Endometrium (tissue), 2 donors: ENCODE measurements around the gene ERN2.
"Not testable (repeated sequence)": the region's sequence is repeated elsewhere in the genome, so short reads cannot be mapped to it uniquely, and the experiment has no call there.

ENCODE experiments used
- FAIRE-seq: peaks from 2 replicates; lab custom pipeline; 2012; peaks lifted over from hg19 to GRCh38; lab: Jason Lieb, UNC
- donor health status: control.
- donor health status: control.

The ERN2 gene

DNA sequence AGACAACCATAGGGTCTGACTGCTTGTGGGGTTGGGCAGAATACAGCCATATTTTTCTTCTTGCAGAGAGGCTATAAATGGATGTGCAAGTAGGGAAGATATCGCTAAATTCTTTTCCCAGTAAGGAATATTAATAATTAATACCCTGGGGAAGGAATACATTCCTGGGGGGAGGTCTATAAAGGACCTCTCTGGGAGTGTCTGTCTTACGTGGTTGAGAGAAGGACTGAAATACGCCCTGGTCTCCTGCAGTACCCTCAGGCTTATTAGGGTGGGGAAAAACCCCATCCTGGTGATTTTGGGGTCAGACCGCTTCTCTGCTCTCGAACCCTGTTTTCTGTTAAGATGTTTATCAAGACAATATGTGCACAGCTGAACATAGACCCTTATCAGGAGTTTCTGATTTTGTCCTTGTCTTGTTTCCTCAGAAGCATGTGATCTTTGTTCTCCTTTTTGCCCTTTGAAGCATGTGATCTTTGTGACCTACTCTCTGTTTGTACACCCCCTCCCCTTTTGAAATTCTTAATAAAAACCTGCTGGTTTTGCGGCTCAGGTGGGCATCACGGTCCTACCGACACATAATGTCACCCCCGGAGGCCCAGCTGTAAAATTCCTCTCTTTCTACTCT, 9.7 kb upstream of the ERN2 start:
- not testable (repeated sequence) for FAIRE-seq

DNA sequence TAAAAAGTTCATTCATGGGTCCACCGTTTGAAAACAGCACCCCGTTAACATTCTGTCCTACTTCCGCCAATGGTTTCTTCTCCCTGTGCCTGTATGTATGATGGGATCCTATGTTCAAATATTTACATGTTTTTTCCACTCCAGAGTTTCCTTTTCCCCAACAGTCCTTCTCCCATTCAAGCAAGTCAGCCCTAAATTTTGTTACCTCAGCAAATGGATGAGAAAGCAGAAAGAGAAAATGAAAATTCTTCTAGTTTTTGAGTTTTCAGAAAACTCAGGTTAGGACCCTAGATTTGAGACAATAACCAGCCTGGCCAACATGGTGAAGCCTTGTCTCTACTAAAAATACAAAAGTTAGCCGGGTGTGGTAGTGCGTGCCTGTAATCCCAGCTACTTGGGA, 3.5 kb upstream of the ERN2 start:
- no peak for FAIRE-seq

DNA sequence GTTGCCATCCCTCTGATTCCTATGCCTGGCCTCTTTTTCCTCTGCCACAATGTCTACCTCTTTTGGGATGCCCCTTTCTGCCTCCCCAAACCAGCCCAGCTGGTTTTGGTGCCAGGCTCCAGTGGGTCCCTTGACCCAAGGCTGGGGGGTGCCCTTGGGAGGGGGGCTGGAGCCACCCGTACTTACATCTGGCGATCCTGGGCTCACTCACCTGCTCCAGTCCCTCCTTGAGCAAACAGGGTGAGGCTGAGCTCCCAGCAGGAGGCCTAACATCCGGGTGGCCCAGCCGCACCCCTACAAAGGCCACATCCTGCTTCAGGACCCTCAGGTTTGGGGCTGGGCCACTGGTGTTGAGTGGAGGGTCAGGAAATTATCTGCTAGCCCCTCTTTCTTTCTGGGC, 1.2 kb downstream of the ERN2 start:
- FAIRE-seq: no peak

DNA sequence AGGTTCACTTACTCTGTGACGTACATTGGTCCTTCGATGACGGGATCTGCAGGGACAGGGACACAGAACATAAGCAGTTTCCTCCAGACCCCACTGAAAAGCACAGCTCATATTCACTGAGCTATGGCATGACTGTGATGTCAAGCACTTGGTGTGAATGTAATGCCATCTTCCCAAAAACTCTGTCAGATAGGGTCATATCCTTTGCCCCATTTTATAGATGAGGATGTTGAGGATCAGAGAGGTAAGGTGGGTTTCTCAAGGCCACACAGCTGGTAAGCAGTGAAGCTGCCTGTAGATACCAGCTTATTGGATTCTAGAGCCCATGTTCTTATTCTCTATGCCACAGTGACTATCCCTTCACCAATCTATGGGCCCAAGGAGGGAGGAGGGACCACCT, 2.5 kb downstream of the ERN2 start:
- no peak for FAIRE-seq

DNA sequence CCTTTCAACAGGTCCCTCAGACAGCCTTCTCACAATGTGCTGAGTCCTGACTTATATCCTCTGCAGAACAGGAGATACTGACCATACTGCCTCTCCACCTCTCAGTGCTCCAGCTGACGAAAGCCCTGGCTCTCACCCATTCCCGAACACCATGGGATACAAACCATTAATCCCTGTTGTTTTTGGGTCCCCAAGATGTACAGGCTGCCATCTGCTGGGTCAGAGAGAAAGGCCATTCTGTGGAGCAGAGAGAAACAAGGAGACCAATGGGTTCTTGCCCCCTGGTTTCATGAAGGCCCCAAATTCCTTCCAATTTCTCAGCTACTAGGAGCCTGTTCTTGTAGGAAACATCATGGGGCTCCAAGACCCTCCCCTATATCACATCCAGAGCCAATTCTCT, 3.0 kb downstream of the ERN2 start:
- no peak for FAIRE-seq

DNA sequence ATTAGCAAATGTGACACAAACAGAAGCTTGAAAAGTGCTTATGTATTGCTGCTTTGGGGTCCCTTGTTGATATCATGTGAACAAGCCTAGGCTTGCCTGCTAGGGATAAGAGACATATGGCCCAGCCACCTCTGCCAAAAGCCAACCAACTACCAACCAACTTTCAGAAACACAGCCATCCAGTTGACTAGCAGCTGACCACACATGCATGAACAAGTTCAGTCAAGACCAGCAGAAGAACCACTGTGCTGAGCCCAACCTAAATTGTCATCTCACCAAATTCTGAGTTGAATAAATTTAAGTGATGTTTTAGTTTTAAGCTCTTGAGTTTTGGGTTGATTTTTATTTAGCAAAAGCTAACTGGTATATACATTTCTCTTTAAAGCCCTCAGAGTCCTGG, 3.5 kb downstream of the ERN2 start:
- no peak for FAIRE-seq

DNA sequence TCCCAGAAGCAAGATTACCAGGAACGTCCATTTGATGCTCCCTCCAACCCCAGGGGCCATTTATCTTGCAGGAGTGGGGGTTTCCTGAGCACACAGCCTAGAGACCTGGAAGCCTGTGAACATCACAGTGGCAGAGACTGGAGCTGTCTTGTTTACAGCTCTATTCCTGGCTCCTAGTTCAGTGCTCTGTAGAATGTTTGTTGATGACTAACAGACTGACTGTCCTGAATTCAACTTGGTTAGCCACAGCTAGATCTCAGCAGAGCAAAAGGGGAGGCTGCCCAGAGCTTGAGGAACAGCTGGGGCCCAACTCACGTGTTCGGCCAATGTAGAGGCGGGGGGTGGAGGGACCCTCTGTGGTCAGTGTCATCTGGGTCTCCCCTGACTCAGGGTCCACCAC, 6.6 kb downstream of the ERN2 start:
- no peak for FAIRE-seq

DNA sequence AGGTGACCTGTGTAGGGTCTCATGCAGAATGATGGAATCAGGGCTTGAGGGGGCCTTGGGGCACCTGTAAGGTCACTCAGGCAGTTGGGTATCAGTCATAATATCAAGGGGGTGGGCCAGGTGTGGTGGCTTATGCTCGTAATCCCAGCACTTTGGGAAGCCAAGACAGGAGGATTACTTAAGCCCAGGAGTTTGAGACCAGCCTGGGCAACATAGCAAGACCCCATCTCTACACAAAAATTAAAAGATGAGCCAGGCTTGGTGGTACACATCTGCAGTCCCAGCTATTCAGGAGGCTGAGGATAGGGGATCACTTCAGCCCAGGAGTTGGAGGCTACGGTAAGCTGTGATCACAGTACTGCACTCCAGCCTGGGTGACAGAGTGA, 7.5 kb downstream of the ERN2 start:
- FAIRE-seq: no peak

DNA sequence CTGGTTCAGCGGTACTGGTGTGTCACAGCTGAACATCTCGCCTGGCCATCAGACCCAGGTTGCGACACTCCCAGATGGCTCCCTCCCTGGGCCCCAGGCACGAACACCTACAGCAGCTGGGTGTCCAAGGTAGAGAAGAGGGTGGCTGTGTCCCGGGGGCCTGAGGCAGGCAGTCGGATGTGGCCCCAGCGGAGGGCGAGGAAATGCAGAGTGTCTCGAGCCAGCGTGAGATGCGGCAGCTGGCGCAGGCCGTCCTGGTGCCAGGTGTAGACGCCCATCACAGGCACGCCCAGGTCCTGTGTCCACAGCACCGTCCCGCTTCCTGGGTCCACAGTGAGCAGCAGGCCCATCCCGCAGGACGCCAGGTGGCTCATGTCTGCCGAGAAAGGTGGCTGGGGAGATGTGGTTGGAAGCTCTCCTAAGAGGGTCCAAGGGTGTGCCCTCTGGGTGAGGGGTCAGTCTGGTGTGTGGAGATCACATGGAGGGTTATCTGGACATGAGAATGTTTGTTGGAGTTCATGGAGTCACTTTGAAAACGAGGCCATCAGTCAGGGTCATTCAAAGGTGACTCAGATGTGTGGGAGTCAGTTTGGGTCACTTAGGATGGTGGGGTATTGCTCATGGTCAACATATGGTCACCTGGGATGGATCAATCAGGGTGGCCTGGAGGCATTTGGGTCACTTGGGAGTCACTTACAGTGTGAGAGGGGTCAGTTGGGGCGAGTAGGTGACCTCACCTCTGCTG, 8.1 kb downstream of the ERN2 start:
- no peak for FAIRE-seq

DNA sequence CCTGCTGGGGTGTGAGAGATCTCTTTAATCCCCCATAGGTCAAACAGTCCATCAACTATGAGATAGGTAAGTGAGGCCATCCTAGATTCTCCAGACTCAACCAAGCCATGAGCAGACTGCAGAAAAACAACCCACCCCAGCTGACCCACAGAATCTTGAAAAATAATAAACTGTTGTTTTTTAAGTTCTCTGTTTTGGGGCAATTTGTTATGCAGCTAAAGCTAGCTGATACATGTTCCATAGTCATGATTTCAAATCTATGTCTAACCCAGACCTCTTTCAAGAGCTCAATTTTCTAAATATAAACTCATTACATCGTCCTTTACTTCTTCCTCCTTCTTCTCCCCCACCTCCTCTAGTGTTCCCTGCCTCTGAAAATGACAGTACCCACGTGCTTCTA, 10.1 kb downstream of the ERN2 start:
- no peak for FAIRE-seq

DNA sequence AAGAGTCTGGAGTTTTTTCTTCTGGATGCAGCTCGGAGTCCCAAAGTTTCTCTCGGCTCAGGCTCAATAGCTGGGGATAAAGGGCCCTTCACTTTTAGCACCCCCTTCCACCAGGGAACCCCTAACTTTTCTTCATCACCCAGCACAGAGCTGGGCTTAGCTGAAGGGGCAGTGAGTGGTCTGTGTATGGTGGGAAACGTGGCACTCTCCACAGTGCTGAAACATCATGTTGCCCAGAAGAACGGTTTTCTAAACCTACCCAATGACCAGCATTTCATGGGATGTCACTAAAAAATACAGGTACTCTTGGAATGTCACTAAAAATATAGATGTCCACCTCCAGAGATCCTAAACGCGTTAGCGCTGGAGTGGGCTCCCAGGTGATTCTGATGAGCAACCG, 12.0 kb downstream of the ERN2 start:
- FAIRE-seq: no peak

DNA sequence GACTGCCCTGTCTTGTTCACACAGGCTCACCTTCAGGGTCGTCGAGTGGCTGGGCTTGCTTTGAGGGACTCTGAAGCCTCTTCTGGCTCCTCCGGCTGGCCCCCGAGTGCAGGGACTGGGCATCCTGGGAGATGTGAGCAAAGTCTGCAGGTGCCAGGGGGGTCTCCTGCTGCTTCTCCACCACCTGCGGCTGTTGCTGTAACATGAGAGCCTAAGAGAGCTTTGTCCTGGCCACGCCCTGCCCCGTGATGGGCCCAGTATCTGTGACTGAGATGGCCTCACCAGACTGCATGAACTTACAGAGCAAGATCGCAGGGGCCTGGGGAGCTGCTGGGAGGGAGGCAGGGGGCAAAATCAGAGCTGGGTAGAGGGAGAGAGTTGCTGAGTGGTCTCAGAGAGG, 12.5 kb downstream of the ERN2 start:
- FAIRE-seq: no peak

DNA sequence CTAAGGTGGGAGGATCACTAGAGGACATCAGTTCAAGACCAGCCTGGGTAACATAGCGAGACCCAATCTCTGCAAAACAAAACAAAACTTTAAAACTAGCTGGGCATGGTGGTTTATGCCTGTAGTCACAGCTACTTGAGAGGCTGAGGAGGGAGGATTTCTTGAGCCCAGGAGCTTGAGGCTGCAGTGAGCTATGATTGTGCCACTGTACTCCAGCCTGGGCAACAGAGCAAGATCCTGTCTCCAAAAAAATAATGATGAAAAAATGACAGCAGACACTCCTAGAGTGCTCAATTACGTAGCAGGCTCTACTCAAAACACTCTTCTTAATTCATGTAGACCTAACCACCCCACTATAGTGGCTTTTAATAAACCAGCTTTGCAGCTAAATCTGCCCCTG, 12.9 kb downstream of the ERN2 start:
- FAIRE-seq: no peak

DNA sequence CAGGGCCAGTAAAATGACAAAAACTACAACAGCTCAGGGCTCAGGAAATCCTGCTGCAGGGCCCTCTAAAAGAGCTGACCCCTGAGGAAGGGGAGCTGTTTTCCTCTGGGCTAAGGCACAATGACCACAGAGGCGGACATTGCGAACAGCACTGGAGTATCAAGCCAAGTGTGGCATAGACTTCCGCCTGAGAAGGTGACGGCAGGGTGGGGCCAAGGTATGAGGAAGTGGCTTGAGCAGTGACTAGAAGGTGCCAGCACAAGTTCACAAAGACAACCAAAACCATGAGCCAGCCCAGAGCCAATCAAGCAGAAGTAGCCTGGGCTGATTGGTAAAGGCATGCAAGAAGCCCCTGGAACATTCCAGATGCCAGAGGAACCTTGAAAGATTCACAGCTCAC, 13.9 kb downstream of the ERN2 start:
- FAIRE-seq: no peak

DNA sequence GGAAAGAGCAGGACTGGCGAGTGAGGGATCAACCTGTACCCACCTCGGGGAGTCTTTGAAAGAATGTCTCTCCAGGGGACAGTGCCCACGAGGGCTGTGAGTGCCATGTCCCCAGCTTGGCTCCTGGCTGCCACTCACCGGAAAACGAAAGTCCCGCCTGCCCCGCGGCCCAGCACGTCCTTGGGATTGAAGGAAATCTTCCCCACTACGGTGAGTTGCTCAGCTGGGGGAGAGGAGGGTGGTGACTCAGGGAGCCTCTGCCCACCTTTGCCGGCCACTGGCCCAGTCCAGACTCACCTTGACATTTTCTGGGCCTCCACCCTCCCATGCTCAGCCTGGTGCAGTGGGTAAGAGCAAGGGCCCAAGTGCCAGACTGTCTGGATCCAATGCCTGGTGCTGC, 17.3 kb downstream of the ERN2 start:
- no peak for FAIRE-seq

DNA sequence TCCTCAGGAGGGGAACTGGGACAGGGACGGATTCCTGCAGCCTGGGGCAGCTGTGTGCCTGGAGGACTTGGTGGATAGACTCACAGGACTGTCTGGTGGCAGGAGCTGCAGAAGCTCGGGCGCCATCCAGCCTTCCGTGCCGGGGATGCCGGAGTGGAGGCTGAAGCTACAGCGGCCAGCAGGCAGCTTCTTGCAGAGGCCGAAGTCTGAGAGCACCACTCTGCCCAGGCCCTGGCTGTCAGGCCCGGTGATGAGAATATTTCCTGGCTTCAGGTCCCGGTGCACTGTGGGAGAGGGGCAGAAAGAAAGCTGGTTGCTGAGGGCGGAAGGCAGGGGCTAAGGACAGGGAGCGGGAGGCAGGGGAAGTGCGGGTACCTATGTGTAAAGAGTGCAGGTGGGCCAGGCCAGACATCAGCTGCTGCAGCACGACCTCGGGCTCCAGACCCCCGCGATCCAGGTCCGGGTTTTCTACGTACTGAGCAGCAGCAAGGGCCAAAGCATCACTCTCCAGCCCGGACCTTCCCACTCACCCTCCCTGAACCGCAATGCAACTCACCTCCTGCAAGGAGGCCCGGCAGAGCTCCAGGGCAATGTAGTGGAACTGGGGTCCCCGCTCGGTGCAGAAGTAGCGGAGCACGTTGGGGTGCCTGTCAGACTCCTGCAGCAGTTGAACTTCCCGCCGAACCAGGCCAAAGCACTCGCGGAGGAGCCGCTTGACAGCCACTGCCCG, 18.2 kb downstream of the ERN2 start:
- no peak for FAIRE-seq

DNA sequence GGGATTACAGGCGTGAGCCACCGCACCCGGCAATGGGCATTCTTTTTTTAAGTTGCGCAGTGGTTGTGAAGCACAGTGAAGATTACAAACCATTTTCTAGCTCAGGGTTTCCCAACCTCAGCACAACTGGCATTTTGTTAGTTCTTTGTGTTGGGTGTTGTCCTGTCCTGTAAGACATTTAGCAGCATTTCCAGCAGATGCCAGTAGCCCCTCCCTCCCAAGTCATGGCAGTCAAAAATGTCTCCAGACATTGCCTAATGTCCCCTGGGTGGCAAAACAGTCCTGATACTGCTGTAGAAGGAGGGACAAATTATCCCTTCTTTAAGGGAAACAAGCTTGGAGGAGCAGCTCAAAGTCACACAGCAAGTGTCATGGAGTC, 18.8 kb downstream of the ERN2 start:
- no peak for FAIRE-seq

DNA sequence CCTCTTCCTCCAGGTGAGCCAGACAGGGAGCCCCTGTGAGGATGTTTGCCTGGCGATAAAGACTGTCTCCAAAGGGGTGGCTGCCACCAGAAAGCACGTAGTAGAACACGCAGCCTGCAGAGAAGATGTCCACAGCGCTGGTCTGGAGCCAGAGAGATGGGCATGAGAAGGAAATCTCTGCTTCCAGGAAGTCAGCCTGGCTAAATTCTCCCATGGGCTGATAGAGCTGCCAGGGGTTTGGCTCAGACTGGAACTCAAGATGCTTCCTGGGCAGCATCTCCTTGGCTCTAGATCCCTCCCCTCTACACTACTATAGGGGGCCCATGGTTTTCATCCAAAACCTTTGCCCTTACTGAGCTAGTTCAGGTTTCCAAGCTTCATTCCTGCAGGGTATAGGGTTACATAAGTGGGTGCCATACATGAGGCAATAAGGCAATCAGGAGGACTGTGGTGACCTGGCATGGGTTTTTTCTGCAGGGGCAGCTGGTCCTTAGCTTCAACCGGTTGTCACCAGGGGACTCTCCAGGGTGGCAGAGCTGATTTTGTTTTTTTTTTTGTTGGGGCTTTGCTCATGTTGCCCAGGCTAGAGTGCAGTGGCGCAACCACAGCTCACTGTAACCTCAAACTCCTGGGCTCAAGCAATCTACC, 20.7 kb downstream of the ERN2 start:
- FAIRE-seq: no peak

DNA sequence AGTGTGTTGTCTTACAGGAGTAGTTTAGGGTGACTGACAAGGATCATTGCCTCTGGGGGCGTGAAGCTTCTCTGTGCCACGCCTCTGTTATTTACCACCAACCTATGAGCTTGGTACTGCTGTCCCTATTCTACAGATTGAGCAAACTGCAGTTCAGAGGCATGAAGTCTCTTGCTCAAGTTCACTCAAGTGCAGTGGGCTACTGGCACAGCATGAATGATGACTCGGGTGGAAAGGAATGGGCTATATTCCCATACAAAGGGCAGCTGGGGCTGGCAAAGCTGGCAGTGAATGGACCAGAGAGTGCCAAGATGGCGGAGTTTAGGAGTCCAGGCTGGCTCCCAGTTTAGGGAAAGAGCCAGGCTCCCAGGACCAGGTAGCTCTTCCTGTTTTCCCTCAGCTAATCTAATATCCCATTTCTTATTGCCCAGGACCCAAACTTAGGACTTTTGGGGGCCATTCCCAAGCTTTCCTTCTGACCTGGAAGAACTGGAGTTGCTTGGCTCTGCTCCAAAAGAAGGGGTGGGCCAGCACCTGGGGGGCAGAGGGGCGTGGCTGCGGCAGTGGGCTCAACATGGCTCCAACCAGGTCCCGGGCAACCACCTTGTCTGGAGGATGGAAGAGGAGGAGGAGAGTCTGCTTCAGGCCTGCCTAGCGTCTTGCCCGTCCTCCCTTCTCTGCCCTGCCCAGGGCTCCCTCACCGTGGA, 21.4 kb downstream of the ERN2 start:
- no peak for FAIRE-seq

DNA sequence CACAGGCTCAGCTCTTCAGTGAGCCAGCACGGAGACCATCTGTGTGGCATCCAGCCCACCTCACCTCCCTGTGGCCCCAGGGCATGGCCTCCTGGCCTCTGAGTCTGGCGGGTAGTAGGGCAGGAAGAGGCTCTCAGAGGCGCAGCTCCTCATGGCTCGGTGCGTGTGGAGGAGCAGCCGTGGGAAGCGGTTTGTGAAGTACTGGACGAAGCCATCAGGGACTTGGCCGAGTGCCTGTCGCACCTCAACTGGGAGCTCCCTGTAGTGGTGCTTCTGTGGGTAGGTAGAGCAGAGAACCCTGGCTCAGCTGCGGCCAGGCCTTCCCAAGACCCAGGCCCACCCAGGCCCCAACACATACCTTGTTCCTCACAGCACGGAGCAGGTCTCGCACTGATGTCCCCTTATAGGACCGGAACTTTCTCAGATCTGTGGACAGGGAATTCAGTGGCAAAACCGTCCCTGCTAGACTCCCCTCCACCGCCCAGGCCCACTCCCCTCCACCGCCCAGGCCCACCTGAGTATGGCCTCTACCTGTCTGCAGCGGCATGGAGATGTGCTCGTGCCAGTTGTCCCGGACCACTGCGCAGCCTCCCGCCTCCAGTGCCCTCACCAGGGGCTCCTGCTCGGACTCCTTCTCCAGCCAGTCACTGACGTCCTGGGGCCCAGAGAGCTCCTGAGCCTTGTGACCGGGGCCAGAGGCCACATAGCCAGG, 22.1 kb downstream of the ERN2 start:
- no peak for FAIRE-seq

DNA sequence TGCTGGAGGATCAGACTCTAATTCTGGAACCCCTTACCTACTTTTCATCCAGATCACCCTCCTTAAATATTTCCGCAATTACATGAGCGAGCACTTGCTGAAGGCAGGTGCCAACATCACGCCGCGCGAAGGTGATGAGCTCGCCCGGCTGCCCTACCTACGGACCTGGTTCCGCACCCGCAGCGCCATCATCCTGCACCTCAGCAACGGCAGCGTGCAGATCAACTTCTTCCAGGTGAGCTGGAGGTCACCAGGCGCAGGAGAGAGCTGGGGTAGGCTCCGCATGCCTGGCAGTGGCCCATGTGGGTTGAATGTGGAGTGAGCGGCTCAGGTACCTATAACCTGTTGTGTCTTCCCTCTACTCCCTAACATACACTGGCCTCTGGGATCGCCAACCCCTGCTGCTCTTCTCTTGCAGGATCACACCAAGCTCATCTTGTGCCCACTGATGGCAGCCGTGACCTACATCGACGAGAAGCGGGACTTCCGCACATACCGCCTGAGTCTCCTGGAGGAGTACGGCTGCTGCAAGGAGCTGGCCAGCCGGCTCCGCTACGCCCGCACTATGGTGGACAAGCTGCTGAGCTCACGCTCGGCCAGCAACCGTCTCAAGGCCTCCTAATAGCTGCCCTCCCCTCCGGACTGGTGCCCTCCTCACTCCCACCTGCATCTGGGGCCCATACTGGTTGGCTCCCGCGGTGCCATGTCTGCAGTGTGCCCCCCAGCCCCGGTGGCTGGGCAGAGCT, 23.4 kb downstream of the ERN2 start:
- no peak for FAIRE-seq
